Esophagus muscularis mucosa (tissue), 4 donors: ENCODE data around the gene CAPN9. TPM values are rescaled to one million over a fixed set of nuclear protein-coding genes. Genes with fewer than 3 reads are reported as not detected.

Experiments used
- DNase-seq: peaks from one replicate; pipeline ENCODE4 v3.0.0-alpha.2; 2017; ENCODE audit errors: extremely low spot score
- H3K27ac ChIP-seq, 4 donors: fragments of 200-600 bp; sonication (generic); replicated peaks in 1 of 4; 1 replicate in 3 of 4; 2 replicates in 1 of 4; pipeline ENCODE4 v1.5.1; 2016 to 2019; ENCODE audit warnings: mild to moderate bottlenecking in 1 of 4
- H3K27me3 ChIP-seq, 4 donors: fragments of 200-600 bp; sonication (generic); one replicate each; pipeline versions ENCODE4 v1.5.1 to v1.6.0; 2016 to 2019
- H3K36me3 ChIP-seq, 4 donors: fragments of 200-600 bp; sonication (generic); one replicate each; pipeline ENCODE4 v1.5.1; 2016 to 2019
- H3K4me1 ChIP-seq, 4 donors: fragments of 200-600 bp; sonication (generic); one replicate each; pipeline ENCODE4 v1.5.1; 2016 to 2019
- H3K4me3 ChIP-seq, 4 donors: fragments of 200-600 bp; sonication (generic); 1 replicate in 2 of 4; 2 replicates in 2 of 4; pipeline ENCODE4 v1.5.1; 2016 to 2019; ENCODE audit warnings: mild to moderate bottlenecking in 4 of 4, moderate library complexity in 1 of 4
- H3K9me3 ChIP-seq, 4 donors: fragments of 200-600 bp; sonication (generic); 1 replicate in 3 of 4; 2 replicates in 1 of 4; pipeline ENCODE4 v1.5.1; 2016 to 2019
- EP300 ChIP-seq: sonication (generic); formaldehyde crosslinking; IDR thresholded peaks from one replicate; pipeline ENCODE4 v1.6.1; 2017; ENCODE audit warnings: antibody characterized with exemption
- POLR2A ChIP-seq: fragments of 450-650 bp; IDR thresholded peaks from one replicate; pipeline ENCODE4 v1.6.1; 2017; ENCODE audit warnings: antibody characterized with exemption, moderate library complexity, mild to moderate bottlenecking, low read depth
- POLR2AphosphoS5 ChIP-seq, 2 donors: sonication (generic); formaldehyde crosslinking; IDR thresholded peaks; one replicate each; pipeline ENCODE4 v1.6.1; 2017; ENCODE audit warnings: antibody characterized with exemption in 2 of 2
- WGBS: methylation state at CpG from one replicate; pipeline ENCODE4 v1.1.5; 2018; 5-methylcytosine and 5-hydroxymethylcytosine counted together
- intact Hi-C: fragments of 100-400 bp; cut with DNase I; formaldehyde crosslinking; loops from one replicate; pipeline ENCODE4 v1.15.1; 2023
- total RNA-seq, 4 donors: library from RNA; depleted of rRNA; stranded (reverse); fragments of >200 nt; gene quantifications; one replicate each; pipeline versions ENCODE4 v1.1.0 to v1.2.1, GENCODE V29; 2016
- TF ChIP-seq, protein P1 (sequence below), 3 experiments: fragments of 200-600 bp in 2 of 3; fragments of 450-650 bp in 1 of 3; sonication (generic) in 2 of 3; IDR thresholded peaks; one replicate each; pipeline ENCODE4 v1.5.1; 2017 to 2019; ENCODE audit warnings: antibody characterized with exemption in 3 of 3, mild to moderate bottlenecking in 2 of 3, moderate library complexity in 1 of 3

CAPN9 gene
- total RNA-seq, 4 donors from 2014 or later, result not detected

DNA sequence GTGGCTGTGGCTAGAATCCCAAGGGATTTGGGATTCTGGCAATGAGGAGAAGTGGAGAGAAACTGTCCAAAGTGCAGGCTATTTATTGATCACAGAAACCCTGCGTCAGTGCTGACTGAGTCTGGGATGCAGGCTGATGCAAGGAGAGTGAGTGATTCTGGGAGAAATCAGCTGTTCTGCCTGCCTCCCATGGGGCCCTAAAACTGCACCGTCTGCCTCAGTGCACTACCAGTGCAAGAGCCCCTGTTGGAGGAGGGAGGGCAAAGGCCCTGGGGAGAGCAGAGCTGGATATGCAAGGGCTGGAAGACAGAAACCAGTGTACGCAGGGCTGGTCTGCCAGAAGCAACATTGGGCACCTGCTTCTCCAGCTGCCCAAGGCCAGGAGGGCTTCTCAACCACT is 78.6 kb downstream of the CAPN9 start:
- Histone ChIP-seq H3K4me1 (peaks cover 57 to 66% (median 60%) of the 10 kb centered on the region in 4 donors), H3K27me3 (no peaks in the 10 kb centered on the region), H3K27ac (peak overlapping the region; percentile 44 to 70 (median 52)), H3K36me3 (no peaks in the 10 kb centered on the region), H3K4me3 (no peak overlapping the region), H3K9me3 (no peaks in the 10 kb centered on the region)
- intact Hi-C loops, result no loop called here
- DNase-seq, result peak; percentile 87
- TF ChIP-seq POLR2AphosphoS5 (IDR thresholded peaks at IDR 0.05) (no peak), EP300 (no peak), POLR2A (no peak)
- TF ChIP-seq, protein P1, sequence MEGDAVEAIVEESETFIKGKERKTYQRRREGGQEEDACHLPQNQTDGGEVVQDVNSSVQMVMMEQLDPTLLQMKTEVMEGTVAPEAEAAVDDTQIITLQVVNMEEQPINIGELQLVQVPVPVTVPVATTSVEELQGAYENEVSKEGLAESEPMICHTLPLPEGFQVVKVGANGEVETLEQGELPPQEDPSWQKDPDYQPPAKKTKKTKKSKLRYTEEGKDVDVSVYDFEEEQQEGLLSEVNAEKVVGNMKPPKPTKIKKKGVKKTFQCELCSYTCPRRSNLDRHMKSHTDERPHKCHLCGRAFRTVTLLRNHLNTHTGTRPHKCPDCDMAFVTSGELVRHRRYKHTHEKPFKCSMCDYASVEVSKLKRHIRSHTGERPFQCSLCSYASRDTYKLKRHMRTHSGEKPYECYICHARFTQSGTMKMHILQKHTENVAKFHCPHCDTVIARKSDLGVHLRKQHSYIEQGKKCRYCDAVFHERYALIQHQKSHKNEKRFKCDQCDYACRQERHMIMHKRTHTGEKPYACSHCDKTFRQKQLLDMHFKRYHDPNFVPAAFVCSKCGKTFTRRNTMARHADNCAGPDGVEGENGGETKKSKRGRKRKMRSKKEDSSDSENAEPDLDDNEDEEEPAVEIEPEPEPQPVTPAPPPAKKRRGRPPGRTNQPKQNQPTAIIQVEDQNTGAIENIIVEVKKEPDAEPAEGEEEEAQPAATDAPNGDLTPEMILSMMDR (IDR thresholded peaks at IDR 0.05), result no peak
- 70% methylated on average over 3 of the region's 3 CpGs for WGBS

DNA sequence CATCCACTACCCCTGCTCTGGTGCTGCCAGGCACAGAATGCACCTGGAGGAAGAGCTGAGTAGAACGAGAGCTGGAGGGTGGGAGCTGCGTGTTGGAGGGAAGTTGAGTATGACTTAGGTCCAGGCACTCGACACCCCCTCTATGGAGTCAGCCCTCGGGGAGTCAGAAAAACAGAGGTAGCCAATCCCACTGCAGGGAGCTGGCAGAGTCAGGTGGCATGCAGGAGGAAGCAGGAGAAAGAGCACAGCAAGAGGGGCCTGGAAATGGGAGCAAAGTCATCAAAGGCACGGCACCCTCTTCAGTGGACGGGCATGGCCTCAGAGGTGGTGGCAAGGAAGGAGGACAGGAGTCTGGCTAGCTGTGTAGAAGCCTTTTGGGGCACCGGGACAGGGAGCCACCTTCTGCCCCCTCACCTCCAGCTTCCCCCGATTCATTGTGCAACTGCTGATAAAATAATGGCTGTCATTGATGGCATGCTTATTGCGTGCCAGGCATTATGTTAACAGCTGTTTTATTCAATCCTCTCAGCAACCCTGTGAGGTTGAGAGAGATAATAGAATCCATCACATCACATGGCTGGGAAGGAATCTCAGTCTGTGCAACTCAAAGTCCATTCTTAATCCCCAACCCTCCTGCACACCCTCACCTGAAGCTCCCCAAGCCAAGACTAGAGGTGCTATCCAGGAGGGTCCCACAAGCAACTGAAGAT is 79.1 kb downstream of the CAPN9 start:
- peak; percentile 53 for DNase-seq
- TF ChIP-seq EP300 (no peak), POLR2AphosphoS5 (IDR thresholded peaks at IDR 0.05) (no peak), POLR2A (no peak)
- TF ChIP-seq, protein P1 (IDR thresholded peaks at IDR 0.05), result no peak
- Histone ChIP-seq H3K36me3 (no peaks in the 10 kb centered on the region), H3K4me1 (peaks cover 57 to 64% (median 60%) of the 10 kb centered on the region in 4 donors), H3K27me3 (no peaks in the 10 kb centered on the region), H3K27ac (peak overlapping the region in 2 of 4 donors; percentile 13 to 44), H3K4me3 (no peak overlapping the region), H3K9me3 (no peaks in the 10 kb centered on the region)
- WGBS, result 95% methylated on average over 9 of the region's 9 CpGs
- intact Hi-C loops, result no loop called here

DNA sequence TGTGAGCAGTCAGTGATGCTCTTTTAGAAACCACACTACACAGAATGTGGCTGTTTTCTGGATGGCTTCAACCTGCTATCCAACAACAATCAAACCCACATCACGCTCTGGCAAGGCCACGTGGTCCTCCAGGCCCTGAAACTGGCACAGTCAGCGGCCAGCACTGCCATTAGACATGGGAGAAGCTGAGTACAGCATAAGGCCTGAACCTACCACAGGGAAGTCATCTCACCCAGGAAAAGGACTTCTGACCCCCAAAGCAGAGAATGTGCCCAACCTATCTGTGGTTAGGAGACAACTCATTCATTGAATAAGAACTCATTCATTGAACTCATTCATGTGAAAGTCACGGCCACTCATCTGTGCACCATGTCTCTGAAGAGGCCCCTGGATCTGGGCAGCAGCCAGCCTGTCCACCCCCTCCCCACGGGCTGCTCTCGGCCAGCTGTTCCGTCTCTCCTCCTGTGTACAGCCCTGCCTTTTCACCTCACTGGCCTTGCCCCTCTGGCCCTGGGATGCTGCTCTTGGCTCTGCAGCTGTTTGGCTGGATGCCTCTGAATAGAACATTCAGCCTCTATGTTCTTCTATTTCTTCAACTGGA is 80.0 kb downstream of the CAPN9 start:
- peak; percentile 92 for DNase-seq
- intact Hi-C loops, result no loop called here
- H3K36me3 ChIP-seq, result no peaks in the 10 kb centered on the region
- H3K9me3 ChIP-seq, result no peaks in the 10 kb centered on the region
- peak overlapping the region in 1 of 4 donors; percentile 52 for H3K27ac ChIP-seq
- H3K27me3 ChIP-seq, result no peaks in the 10 kb centered on the region
- WGBS, result 89% methylated on average over 6 of the region's 7 CpGs
- no peak for TF ChIP-seq POLR2AphosphoS5 (IDR thresholded peaks at IDR 0.05)
- H3K4me3 ChIP-seq, result no peak overlapping the region
- peaks cover 56 to 67% (median 57%) of the 10 kb centered on the region in 4 donors for H3K4me1 ChIP-seq

DNA sequence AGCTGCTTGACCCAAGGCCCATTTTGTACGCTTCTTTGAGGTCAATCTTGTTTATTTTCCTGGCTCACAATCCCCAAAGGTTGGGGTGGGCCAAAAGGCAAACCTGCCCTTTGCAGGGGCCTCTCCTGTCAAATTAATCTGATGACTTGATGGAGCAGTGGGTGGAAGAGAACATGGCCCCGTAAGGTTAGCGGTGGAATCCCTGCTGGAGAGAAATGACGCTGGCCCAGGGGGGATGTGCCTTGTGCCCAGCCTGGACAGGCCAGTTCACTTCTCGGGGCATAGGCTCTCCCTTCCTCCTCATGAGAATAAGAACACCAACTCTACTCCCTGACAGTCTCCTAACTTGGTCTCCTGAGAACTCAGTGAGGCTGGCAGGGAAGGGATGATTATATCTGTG is 80.6 kb downstream of the CAPN9 start:
- 76% methylated on average over 5 of the region's 5 CpGs for WGBS
- DNase-seq, result peak; percentile 53
- Histone ChIP-seq H3K27ac (peak overlapping the region in 2 of 4 donors; percentile 8 to 52), H3K4me3 (no peak overlapping the region), H3K27me3 (no peaks in the 10 kb centered on the region), H3K36me3 (no peaks in the 10 kb centered on the region), H3K9me3 (no peaks in the 10 kb centered on the region), H3K4me1 (peaks cover 51 to 61% (median 54%) of the 10 kb centered on the region in 4 donors)
- TF ChIP-seq EP300 (no peak), POLR2A (no peak), POLR2AphosphoS5 (IDR thresholded peaks at IDR 0.05) (no peak)
- TF ChIP-seq, protein P1 (IDR thresholded peaks at IDR 0.05), result no peak
- intact Hi-C loops, result no loop called here

DNA sequence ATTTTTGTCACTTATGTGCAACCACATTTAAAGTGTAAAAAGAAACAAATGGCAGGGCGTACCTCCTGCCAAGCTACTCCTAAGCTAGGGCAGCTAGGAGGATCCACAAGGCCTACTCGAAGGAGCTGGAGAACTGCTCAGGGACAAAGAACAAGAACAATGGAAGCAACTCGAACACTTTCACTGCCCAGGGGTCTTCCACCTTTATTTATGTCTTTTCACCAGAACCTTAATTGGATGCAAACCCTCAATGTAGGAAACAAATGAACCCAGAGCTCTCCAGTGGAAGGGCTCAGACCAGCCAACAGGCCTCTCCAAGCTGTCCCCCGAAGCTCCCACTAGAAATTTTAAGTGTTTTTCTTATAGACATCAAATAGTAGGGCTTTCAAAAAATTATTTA is 81.2 kb downstream of the CAPN9 start:
- peak; percentile 70 for DNase-seq
- Histone ChIP-seq H3K4me3 (no peak overlapping the region), H3K27ac (no peak overlapping the region), H3K4me1 (peaks cover 45 to 54% (median 48%) of the 10 kb centered on the region in 4 donors), H3K9me3 (no peaks in the 10 kb centered on the region), H3K27me3 (no peaks in the 10 kb centered on the region), H3K36me3 (no peaks in the 10 kb centered on the region)
- WGBS, result 98% methylated on average over 4 of the region's 4 CpGs
- intact Hi-C loops, result no loop called here
- TF ChIP-seq POLR2A, result no peak
- TF ChIP-seq EP300, result no peak
